NCI-H187 treated with DMSO at 0.1 percent for 48 hours (cell line): Measurements from ENCODE around the gene KDM6B.

Experiments
- DNase-seq: peaks from one replicate; lab custom pipeline; 2025; lab: John Stamatoyannopoulos, UW

KDM6B gene

DNA sequence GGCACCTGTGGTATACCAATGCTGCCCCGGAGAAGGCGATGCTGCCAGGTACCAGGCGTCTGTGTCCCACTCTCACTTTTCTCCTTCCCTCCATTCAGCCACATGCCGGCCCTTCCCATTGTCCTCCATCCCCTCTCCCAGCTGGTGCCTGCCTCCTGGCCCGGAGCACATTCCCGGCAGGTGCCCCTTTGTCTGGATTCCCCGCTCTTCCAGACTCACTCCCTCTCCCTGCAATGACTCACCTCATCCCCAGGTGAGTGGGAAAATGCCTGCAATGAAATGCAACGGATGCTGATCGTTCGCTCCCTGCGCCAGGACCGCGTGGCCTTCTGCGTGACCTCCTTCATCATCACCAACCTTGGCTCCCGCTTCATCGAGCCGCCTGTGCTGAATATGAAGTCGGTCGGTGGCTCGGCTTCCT is 10.4 kb upstream of the KDM6B start:
- DNase-seq: no peak

DNA sequence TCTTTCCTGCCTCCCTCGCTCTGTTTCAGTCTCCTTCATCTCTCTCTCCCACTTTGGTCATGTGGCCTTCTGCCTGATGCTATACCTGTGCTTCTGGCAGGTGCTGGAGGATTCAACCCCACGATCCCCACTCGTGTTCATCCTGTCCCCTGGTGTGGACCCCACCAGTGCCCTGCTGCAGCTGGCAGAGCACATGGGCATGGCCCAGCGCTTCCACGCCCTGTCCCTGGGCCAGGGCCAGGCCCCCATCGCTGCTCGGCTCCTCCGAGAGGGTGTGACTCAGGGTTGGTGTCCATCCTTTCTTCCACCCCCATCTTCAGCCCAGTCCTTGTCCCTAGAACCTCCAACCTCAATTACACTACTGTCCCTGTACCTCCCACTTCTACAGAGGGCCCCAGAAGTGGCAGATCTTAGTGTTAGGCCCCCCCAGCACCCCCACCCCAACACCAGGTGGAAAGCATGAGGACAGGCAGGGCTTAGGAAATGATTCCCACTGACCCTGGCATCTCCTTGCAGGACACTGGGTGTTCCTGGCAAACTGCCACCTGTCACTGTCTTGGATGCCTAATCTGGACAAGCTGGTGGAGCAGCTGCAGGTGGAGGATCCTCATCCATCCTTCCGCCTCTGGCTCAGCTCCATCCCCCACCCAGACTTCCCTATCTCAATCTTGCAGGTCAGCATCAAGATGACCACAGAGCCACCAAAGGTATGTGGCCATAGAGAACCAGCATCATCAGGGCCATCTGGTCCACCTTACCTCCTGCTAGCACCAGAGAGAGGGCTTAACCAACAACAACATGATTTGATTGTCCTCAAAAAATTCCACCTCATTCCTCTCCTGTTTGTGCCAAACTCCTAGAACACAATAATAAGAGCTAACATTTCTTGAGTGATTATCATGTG is 9.7 kb upstream of the KDM6B start:
- DNase-seq: no peak

DNA sequence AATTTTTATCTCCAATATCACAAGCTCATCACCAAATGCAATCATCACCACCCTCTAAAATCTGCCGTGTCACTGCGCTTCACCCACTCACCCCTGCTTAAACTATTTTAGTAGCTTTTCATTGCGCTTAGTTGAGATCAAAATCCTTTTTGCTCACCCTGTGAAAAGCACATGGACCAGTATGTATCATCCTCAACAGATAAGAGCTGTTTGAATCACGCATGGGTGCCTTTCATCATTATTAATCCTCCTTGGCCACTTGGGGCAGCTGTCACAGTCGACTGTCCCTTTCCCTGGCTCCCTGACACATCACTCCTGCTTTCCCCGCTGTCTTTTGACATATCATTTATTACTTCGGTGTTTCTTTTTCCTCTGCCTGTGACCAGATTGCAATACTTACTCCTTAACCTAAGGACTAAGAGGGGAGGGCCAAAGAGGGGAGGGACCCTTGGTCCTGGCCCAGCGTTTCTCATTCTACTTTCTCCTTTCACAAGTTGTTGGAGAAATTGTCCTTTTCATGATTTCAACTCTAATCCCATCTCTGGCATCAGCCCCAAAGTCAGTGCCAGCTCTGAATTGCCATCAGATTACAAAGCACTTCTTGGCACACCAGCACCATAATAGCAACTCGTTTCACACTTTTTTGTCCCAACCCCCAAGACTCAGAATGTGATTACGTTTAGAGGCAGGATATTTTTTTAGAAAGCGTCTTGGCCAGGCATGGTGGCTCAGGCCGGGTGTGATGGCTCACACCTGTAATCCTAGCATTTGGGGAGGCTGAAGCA is 8.6 kb upstream of the KDM6B start:
- DNase-seq: no peak

DNA sequence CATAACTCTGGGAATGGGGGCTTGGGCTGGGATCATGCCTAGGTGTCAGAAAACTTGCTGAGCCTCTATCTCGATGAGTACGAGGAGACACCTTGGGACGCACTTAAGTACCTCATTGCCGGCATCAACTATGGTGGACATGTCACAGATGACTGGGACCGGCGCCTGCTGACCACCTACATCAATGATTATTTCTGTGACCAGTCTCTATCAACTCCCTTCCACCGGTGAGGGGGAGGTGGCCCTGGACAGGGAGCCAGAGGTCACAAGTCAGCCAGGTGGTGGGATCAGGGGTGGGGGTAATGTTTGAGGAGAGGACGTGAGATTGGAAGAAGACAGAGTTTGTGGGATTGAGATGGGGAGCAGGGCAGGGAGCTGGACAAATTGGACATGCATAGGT is 3.4 kb upstream of the KDM6B start:
- DNase-seq: no peak

DNA sequence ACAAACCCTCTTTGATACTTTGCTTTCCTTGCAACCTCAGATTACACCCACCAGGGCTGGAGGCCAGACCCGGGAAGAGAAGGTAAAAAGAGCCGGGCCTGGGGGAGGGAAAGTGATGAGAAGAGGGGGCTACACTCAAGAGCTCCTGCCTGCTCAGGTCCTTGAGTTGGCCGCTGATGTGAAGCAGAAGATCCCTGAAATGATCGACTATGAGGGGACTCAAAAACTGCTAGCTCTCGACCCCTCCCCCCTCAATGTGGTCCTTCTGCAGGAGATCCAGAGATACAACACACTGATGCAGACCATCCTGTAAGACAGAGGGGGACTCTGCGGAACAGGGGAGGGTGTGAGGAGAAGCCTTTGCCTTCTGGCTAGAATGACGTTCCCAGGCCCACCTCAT is 2.8 kb upstream of the KDM6B start:
- no peak for DNase-seq

DNA sequence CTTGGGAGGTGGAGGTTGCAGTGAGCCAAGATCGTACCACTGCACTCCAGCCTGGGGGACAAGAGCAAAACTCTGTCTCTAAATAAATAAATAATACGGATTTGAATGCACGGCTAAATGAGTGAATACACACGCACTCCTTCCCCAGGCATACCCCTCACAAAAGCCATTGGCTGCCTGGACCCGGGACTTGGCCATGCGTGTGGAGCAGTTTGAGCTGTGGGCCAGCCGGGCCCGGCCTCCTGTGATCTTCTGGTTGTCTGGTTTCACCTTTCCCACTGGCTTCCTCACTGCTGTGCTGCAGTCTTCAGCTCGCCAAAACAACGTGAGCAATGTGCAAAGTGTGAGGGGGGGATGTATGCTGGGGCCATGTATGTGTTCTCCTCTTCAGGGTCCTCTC is 1.6 kb upstream of the KDM6B start:
- no peak for DNase-seq

DNA sequence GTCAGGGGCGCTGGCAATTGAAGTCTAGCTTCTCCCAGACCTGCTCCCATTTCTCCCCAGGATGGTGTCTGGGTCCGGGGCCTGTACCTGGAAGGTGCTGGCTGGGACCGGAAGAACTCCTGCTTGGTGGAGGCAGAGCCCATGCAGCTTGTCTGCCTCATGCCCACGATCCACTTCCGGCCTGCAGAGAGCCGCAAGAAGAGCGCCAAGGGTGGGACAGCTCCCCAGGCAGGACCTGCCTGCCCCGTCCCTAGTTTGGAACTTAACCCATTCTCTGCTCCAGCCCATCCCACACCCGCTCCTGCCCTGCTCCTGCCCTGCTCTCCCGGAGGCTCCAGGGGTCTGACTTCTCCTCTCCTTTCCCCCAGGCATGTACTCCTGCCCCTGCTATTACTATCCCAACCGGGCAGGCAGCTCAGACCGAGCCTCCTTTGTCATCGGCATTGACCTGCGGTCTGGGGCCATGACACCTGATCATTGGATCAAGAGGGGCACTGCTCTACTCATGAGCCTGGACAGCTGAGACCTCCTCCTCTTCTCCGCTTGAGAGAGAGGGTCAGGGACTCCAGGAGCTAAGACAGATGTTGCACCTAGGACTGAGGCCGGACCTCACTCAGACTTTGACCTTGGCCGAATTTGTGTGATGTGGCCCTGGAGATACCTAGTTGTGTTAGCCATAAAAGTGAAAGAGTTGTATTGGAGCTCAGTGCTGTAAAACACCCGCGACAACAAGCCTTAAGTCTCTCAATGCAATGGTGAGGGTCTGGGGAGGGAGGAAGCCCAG is 814 bp upstream of the KDM6B start:
- no peak for DNase-seq

DNA sequence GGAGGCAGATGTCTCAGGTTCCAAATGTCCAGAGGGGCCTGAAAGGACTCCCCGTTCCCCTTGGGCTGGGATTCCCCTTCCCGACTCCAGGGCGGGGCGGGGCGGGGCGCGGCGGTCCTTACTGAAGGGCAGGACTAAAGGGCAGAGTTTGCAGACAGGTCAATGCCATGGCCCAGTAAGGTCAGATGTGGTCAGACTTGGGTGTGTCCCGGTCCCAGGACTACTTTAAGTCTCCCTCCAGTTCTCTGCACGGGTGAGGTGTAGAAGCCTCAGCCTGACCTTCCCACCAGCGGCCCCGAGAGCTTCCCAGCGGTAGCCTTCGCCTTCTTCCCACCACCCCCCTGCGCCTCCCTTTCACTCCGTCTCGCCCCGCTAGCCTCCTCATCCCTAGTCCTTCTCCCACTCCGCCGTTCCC is 532 bp downstream of the KDM6B start:
- no peak for DNase-seq

DNA sequence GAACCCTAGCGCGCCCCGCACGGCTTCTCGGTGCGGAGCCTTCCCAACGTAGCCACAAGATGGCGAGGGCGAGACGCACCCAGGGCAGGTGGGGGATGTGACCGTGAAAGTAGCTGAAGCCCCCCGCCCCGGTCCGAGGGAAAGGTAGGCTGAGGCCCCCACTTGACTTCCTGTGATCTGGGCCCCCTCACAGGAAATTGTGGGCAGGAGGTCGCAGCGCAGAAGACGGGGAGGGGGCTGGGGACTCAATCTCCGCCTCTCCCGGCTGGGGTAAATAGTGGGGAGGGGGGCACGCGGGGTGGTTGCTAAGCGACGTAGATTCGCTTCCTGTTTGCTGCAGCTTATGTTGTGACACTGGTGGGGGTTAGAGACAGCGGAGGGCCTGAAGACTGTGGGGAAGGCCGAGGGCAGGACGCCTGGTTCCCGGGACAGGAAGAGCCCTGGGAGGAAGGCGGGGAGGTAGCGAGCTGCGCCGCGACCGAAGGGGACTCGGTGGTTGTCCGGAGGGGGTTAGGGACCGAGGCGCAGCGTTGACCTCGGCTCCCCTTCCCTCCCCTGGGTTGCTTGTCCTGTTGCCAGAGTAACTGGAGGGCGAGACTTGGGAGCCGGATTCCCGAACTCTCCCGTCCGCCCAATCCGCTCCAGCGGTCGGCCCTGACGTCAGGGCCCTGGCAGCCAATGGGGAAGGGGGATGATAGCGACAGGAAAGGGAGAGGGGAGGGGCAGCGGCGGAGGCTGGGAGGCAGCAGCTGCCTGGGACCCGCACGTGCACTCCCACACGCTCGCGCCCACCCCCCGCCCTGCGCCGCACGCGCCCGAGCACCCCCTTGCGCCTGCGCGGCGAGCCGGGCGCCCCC is 1.2 kb downstream of the KDM6B start:
- peak; percentile 72 for DNase-seq

DNA sequence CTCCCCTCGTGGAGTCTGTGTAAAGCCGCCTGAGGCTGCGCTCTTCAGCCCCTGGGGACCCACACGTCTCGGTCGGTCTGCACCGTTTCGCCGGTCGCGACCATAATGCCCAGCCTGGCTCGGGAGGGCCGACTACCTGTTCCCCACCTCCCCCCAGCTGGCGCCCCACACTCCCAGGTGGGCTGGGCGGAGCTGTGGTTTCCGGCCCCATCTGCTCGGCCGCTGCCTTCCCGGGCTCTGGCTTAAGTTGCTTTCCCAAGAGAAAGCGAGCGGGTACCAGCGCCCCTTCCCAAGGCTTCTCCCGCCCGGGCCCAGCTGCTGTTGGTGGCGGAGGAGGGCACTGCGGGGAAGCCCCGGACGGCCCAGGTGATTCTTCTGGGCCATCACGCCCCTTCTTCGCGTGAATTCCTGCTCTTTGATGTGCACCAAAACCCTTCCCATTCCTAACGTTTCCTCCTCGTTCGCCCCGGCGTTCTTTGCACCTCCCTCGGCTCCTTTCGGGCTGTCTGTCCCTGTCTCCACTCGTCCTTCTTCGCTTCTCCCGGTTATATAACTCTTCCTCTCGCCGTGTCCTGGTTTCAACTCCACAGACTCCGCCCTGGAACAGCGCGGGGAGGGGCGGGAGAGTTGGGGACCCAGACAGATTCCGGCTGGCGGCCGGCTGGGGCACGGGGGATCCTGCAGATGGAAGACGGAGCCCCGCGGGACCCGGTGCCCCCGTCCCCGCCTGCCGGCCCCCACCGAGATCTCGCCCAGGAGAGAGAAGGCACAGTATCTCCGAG is 2.0 kb downstream of the KDM6B start:
- DNase-seq: no peak

DNA sequence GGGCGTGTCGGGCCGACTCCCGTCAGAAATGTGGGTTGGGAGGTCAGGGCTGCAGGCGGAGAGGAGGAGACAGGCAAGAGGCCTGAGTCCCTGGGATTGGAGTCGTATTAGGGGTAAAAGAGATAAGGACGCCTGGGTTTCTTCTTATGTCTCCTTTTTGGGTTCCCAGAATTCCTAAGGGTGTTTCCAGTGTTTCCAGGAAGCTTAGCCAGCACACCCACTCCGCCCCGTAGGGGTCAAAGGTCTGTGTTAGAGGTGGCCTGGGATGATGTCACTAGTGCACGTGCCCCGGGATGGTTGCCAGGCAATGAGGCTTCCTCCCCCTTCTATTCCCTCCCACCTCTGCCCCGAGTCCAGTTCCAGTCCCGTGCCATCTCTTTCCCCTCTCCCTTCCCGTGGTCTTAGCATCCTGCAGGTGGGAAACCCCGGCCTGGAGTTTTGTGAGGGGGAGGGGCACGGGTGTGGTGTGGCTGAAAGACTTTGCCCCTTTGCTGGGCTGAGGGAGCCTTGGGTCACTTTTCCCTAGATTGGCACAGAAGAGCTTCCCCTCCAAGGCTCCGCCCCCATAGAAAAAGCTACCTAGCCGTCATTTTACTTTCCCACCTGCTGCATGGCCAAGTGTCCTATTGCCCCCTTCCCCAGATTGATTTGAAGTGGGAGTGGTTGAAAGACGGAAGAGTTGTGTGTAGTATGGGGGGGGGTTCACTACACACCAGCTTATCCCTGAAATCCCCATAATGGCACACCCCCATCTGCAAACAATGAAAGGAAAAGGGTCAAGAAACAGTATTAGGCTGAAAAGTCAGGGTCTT is 2.8 kb downstream of the KDM6B start:
- DNase-seq: peak; percentile 75

DNA sequence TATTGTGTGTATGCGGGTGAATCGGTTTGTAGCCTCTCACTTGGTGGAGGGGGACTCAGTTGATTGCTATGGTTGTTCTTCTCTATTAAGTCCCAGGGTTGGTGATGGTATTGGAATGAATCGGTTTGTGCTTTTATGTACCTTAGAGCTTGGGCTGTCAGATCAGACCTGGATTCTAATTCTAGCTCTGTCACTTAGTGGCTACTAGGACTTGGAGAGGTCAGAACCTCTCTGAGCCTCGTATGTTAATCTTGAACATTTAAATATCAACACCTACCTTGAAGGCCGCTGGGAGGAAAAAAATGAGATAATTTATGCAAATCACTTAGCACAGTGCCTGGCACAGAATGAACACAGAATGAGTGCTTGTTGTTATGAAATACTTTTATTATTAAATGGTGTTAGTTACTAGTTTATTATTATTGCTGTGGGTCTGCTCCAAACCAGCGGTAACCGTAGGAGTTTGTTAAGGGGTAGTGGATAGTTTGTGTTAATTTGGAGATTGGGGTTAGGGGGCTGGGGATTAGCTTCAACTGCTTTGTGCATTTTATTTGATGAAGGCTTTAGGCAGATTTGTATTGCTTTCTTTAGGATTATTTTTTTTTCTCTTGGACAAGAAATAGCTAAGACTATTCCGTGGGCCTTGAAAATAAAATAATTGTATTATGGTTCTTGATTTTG is 3.5 kb downstream of the KDM6B start:
- DNase-seq: no peak

DNA sequence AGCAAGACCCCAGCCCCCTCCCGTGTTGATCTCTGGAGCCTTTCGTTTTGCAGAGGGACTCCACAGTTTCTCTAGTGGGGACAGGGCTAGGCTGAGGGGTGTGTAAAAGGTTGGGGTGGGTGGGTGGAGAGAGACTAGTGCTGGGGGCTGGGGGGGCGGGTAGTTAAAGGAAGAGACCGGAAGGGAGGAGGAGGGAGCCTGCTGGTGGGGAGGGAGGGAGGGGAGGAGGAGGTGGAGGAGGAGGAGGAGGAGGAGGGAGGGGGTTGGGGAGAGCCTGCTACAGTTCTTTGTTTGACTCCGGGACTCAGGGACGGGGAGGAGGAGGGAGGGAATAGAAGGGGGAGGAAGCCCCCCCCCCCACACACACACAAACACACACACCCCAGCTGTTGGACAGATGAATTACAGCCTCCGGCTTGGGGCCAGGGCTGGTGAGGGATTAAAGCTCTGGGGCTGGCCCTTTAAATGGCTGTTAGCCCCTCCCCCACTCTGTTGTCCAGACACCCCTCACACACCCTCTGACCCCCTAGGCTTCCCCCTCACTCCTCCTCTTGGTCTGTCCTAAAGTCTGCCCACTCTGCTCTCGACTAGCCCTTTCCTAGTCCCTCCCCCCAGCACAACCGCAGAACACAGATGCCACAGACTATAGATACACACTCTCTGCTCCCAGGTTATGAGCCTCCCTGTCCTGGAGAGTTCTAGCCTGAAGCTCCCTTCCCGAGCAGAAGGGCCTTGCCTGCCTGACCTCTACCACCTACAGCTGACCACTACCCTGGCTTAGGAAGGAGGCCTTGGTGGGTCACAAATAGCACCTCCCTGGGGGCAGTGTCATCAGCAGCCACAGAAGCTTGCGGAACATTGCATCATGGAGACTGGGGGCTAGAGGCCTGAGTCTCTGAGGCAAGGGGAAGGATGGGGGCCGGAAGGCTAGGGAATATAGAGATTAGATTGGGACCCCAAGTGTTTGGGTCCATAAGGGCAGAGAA is 4.4 kb downstream of the KDM6B start:
- DNase-seq: no peak

DNA sequence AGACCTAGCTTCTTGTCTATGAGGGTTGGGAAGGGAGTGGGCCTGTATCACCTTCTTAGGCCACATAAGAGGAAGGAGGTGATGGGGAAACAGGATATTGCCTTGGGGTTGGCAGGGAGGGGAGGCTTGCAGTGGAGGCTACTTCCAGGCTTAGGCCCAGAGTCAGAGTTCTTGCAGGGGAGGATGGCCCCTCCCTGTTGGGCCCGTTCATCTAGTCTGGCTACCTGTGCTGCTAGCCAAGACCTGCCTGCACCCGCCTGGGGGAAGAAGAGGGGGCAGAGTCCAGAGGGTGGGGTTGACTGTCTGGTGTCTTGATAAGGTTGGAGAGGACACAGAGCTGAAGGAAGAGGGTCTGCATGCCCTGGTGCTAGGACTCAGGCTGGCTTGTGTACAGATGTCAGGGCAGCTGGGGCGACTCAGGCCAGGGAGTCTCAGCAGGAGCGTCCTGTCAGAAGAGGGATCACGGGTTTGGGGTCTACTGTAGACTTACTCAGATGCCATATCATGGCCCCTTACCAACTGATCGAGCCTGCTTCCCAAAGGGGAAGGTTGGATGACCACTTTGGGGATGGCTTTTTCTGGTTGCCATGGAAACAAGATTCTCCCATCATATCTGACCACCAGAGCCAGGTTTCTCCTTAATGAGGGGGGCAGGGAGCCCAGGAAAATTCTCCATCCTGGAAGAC is 5.3 kb downstream of the KDM6B start:
- no peak for DNase-seq

DNA sequence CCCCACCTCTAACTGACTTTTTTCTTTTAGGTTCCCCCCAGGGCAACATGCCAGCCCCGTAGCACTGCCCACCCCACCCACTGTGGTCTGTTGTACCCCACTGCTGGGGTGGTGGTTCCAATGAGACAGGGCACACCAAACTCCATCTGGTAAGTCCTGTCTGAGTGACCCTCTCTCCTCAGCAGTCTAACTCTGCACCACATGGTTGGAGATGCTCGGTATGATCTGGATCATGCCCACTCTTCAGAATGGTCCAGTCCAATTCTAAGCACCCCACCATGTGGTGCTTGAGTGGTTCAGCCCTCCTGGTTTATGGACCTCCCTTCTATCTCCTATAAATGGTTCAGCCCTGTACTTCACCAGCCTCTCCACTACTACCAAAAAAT is 5.9 kb downstream of the KDM6B start:
- DNase-seq: no peak

DNA sequence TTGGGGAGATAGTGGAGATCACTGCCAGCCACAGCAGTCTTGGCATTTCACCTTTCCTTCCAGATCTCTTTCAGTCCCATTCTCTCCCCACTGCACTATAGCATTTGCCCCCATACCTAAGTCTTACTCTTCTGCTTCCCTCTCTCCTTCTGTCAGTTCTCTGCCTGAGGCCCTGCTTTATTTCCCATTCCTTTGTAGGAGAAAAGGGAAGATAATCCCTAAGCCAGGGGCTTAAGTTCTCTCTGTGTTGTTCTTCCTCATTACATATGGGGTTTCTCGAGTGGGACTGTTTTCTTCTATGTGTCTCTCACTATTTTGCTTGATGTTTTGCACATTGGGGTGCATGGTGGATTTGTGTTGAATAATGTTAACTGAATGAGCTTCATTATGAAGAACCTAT is 6.4 kb downstream of the KDM6B start:
- DNase-seq: no peak

DNA sequence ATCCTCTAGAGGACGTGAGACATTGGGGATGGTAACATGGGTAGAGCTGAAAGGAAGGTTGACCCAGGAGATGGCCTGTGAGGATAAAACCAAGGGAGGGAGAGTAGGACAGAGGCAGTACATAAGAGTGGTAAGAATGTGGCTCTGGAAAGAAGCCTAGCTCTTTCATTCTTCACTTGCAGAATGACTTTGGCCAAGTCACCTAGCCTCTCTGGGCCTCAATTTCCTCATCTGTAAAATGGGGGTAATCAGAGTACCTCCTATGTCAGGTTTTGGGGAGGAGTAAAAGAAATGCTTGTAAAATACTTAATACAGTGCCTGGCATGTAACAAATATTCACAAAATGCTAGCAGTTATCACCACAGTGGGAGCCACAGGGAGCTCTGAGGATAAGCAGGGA is 6.9 kb downstream of the KDM6B start:
- DNase-seq: no peak
